ENCODE results near the gene APRT. TPM values are rescaled to one million over a fixed set of nuclear protein-coding genes. Genes with fewer than 3 reads are reported as not detected.
A peak's percentile ranks its signal among the peaks of the same experiment; 100 is the strongest.
"Not testable (repeated sequence)": the region's sequence is repeated elsewhere in the genome, so short reads cannot be mapped to it uniquely, and the experiment has no call there.

APRT gene
- total RNA-seq, 4 donors from 2014 or later, result 56.2 to 78.7 (median 62.4) TPM

GRCh38 chr16:88773812-88774291 lies 37.9 kb downstream of the APRT start:
- ATAC-seq (no peak), DNase-seq (no peak)
- in situ Hi-C loops (cut with MboI; ENCODE audit: low sequenced_read_pairs in 4 of 4), result no loop called here
- H3K4me1 ChIP-seq, result peaks cover 12 to 43% of the 10 kb centered on the region in 2 donors
- no peak overlapping the region for H3K4me3 ChIP-seq
- no peaks in the 10 kb centered on the region for H3K36me3 ChIP-seq
- H3K9me3 ChIP-seq, result no peaks in the 10 kb centered on the region
- intact Hi-C loops (cut with DNase I; ENCODE audit: low total_unique reads), result no loop called here
- no peak overlapping the region for H3K27ac ChIP-seq
- no peak for TF ChIP-seq CTCF (IDR thresholded peaks at IDR 0.05 in 4 of 5, conservative IDR thresholded peaks at IDR 0.05 in 1 of 5)
- no peak for TF ChIP-seq POLR2A (IDR thresholded peaks at IDR 0.05)
- H3K27me3 ChIP-seq, result peaks cover 0 to 9% (median 4%) of the 10 kb centered on the region in 3 donors

GRCh38 chr16:88772871-88773811 lies 38.6 kb downstream of the APRT start:
- peak in 1 of 2 donors; percentile 50 for ATAC-seq
- Histone ChIP-seq H3K9me3 (no peaks in the 10 kb centered on the region), H3K36me3 (no peaks in the 10 kb centered on the region), H3K4me1 (peaks cover 16 to 47% of the 10 kb centered on the region in 2 donors), H3K27me3 (peaks cover 1 to 16% (median 4%) of the 10 kb centered on the region in 3 donors), H3K4me3 (no peak overlapping the region), H3K27ac (peak overlapping the region in 2 of 4 donors; percentile 21 to 27)
- TF ChIP-seq CTCF (IDR thresholded peaks at IDR 0.05 in 4 of 5, conservative IDR thresholded peaks at IDR 0.05 in 1 of 5) (no peak), POLR2A (IDR thresholded peaks at IDR 0.05) (no peak)
- peak in 1 of 2 donors; percentile 41 for DNase-seq
- intact Hi-C loops (cut with DNase I; ENCODE audit: low total_unique reads), result no loop called here
- in situ Hi-C loops (cut with MboI; ENCODE audit: low sequenced_read_pairs in 4 of 4), result no loop called here

- H3K4me3 ChIP-seq; ATAC-seq; H3K27ac ChIP-seq; intact Hi-C loops (cut with DNase I; ENCODE audit: low total_unique reads); DNase-seq; H3K9me3 ChIP-seq; H3K36me3 ChIP-seq; in situ Hi-C loops (cut with MboI; ENCODE audit: low sequenced_read_pairs in 4 of 4): not testable (repeated sequence)
- peaks cover 3 to 21% (median 4%) of the 10 kb centered on the region in 3 donors for H3K27me3 ChIP-seq
- peaks cover 18 to 51% of the 10 kb centered on the region in 2 donors for H3K4me1 ChIP-seq
These were observed 39.9 kb downstream of the APRT start for GRCh38 chr16:88771781-88772180.

- Histone ChIP-seq H3K4me3 (peak overlapping the region in 1 of 4 donors; percentile 6), H3K9me3 (no peaks in the 10 kb centered on the region), H3K27ac (no peak overlapping the region), H3K36me3 (no peaks in the 10 kb centered on the region), H3K4me1 (peaks cover 18 to 51% of the 10 kb centered on the region in 2 donors), H3K27me3 (peaks cover 3 to 21% (median 4%) of the 10 kb centered on the region in 3 donors)
- in situ Hi-C loops (cut with MboI; ENCODE audit: low sequenced_read_pairs in 4 of 4), result no loop called here
- DNase-seq (no peak), ATAC-seq (no peak)
- intact Hi-C loops (cut with DNase I; ENCODE audit: low total_unique reads), result no loop called here
- no peak for TF ChIP-seq CTCF (IDR thresholded peaks at IDR 0.05 in 4 of 5, conservative IDR thresholded peaks at IDR 0.05 in 1 of 5)
- TF ChIP-seq POLR2A (IDR thresholded peaks at IDR 0.05), result no peak
These were observed 40.4 kb downstream of the APRT start for GRCh38 chr16:88771294-88771772.
